HepG2 (cell line): ENCODE measurements around the gene EEFSEC. TPM values are rescaled to one million over a fixed set of nuclear protein-coding genes. Genes with fewer than 3 reads are reported as not detected.
A peak's percentile ranks its signal among the peaks of the same experiment; 100 is the strongest.

Source experiments
- BORCS8-MEF2B ChIP-seq: sonication (generic); formaldehyde crosslinking; IDR thresholded peaks from 2 replicates; pipeline ENCODE4 v1.8.0; 2022; ENCODE audit warnings: mild to moderate bottlenecking, missing genetic modification reagents
- FOXK2 ChIP-seq: fragments of 450-650 bp; IDR thresholded peaks from 2 replicates; pipeline ENCODE4 v1.6.1; 2016
- GTF2F1 ChIP-seq: fragments of 150-350 bp; IDR thresholded peaks from 2 replicates; pipeline ENCODE4 v1.6.1; 2014; ENCODE audit warnings: low read length
- IRF2 ChIP-seq: IDR thresholded peaks from 2 replicates; pipeline ENCODE4 v1.6.1; 2018; ENCODE audit warnings: missing genetic modification reagents, missing compliant biosample characterization
- JUNB ChIP-seq: sonication (generic); formaldehyde crosslinking; IDR thresholded peaks from 2 replicates; pipeline ENCODE4 v1.8.0; 2022; ENCODE audit warnings: missing genetic modification reagents, mild to moderate bottlenecking, borderline replicate concordance
- NRL ChIP-seq: sonication (generic); formaldehyde crosslinking; IDR thresholded peaks from 2 replicates; pipeline ENCODE4 v1.5.0; 2020; ENCODE audit warnings: missing genetic modification reagents, mild to moderate bottlenecking, moderate library complexity, borderline replicate concordance
- PHF5A ChIP-seq: IDR thresholded peaks from one replicate; pipeline ENCODE4 v1.6.1; 2018; ENCODE audit warnings: low read depth, missing genetic modification reagents; ENCODE audit not compliant: unreplicated experiment
- RCOR2 ChIP-seq: IDR thresholded peaks from 2 replicates; pipeline ENCODE4 v1.6.1; 2016; ENCODE audit warnings: missing biosample characterization, missing genetic modification reagents
- SIX4 ChIP-seq: sonication (generic); formaldehyde crosslinking; IDR thresholded peaks from 2 replicates; pipeline ENCODE4 v1.4.0; 2020; ENCODE audit warnings: missing genetic modification reagents
- SMARCE1 ChIP-seq: fragments of 450-650 bp; IDR thresholded peaks from 2 replicates; pipeline ENCODE4 v1.6.1; 2017; ENCODE audit warnings: borderline replicate concordance
- TARDBP ChIP-seq: sonication (generic); formaldehyde crosslinking; IDR thresholded peaks from 2 replicates; pipeline ENCODE4 v1.8.0; 2022; ENCODE audit warnings: mild to moderate bottlenecking, missing genetic modification reagents
- ZFP36L1 ChIP-seq: sonication (generic); formaldehyde crosslinking; IDR thresholded peaks from 2 replicates; pipeline ENCODE4 v1.8.0; 2022; ENCODE audit warnings: mild to moderate bottlenecking, missing genetic modification reagents, moderate library complexity
- ZNF3 ChIP-seq: IDR thresholded peaks from 2 replicates; pipeline ENCODE4 v1.7.0; 2017; ENCODE audit warnings: inconsistent platforms
- ZNF446 ChIP-seq: sonication (generic); formaldehyde crosslinking; IDR thresholded peaks from 2 replicates; pipeline ENCODE4 v1.5.0; 2020; ENCODE audit warnings: mild to moderate bottlenecking, missing genetic modification reagents
- ZNF556 ChIP-seq: sonication (generic); formaldehyde crosslinking; IDR thresholded peaks from 2 replicates; pipeline ENCODE4 v1.4.0; 2020; ENCODE audit warnings: mild to moderate bottlenecking, missing genetic modification reagents, borderline replicate concordance
- polyA plus RNA-seq, 8 experiments: library from polyadenylated mRNA; depleted of rRNA in 3 of 8; stranded (reverse) in 7 of 8; unstranded in 1 of 8; fragments of >200 nt; fragmentation: Illumina TruSeq in 4 of 8; extraction: Trizol in 4 of 8; gene quantifications; 2 replicates each; pipeline versions ENCODE4 v1.2.1 to v1.2.3, GENCODE V29; 2011 to 2016; ENCODE audit warnings: low read depth in 4 of 8, missing spikeins in 1 of 8, mixed read lengths in 1 of 8; ENCODE audit not compliant: insufficient read depth in 1 of 8
- total RNA-seq, 5 experiments: library from RNA; depleted of rRNA; stranded (reverse); fragments of >200 nt; fragmentation: Illumina TruSeq; extraction: Trizol; gene quantifications; 2 replicates each; pipeline ENCODE4 v1.2.3, GENCODE V29; 2016; ENCODE audit warnings: low read depth in 1 of 5
- TF ChIP-seq, protein P1 (sequence below), 2 experiments: fragments of 450-650 bp in 1 of 2; sonication (generic) in 1 of 2; formaldehyde crosslinking; IDR thresholded peaks; 2 replicates each; pipeline versions ENCODE4 v1.5.0 to v1.8.0; 2020 to 2022; ENCODE audit warnings: mild to moderate bottlenecking in 1 of 2, missing genetic modification reagents in 1 of 2
- TF ChIP-seq, protein P2 (sequence below): sonication (generic); formaldehyde crosslinking; IDR thresholded peaks from 2 replicates; pipeline ENCODE4 v1.4.0; 2020; ENCODE audit warnings: missing genetic modification reagents, borderline replicate concordance
- TF ChIP-seq, protein P3 (sequence below): sonication (generic); formaldehyde crosslinking; IDR thresholded peaks from one replicate; pipeline ENCODE4 v1.5.1; 2020; ENCODE audit warnings: mild to moderate bottlenecking, missing genetic modification reagents; ENCODE audit errors: not compliant biosample characterization

The EEFSEC gene
- total and polyA plus RNA-seq, 2 of the 13 experiments (the other 11 are each of a cell fraction or from before 2014, with no cell fraction given), result 6.4 to 24.2 TPM

DNA sequence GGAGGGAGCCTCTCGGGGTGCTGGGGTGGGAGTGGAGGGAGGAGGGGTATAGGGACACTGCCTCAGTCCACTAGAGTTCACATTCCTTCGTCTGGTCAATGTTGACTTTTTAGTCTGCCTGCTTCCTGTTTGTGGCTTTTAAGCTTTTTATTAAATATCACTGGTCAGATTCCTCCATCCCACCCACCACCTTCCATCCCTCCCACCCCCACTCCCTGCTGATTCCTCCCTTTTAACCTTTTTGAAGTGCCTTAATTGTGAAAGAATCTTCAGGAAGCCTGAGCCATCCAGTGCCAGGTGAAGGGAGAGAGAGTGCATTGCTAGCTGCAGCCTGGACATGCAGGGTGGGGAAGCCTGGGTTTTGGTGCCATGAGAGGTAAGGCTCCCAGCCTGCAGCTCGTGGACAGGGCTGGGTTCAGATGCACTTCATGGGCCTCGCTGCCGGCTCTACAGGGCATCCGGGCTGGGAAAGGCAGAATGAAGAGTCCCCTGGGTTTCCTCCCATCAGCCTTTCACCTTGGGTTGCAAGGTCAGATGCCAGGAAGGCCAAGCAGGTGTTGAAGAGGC is 207.5 kb downstream of the EEFSEC start (continued):
- TF ChIP-seq GTF2F1, result no peak
- TF ChIP-seq, protein P1, sequence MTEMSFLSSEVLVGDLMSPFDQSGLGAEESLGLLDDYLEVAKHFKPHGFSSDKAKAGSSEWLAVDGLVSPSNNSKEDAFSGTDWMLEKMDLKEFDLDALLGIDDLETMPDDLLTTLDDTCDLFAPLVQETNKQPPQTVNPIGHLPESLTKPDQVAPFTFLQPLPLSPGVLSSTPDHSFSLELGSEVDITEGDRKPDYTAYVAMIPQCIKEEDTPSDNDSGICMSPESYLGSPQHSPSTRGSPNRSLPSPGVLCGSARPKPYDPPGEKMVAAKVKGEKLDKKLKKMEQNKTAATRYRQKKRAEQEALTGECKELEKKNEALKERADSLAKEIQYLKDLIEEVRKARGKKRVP (CRISPR knock-in tag; IDR thresholded peaks at IDR 0.05), result no peak
- no peak for TF ChIP-seq ZNF446 (CRISPR knock-in tag)
- TF ChIP-seq ZFP36L1 (CRISPR knock-in tag), result no peak; the same call in 1 of the 2 replicates
- 0 out of 2 replicates have a peak, but pooled peaks have one; percentile 35 for TF ChIP-seq SIX4 (CRISPR knock-in tag)
- TF ChIP-seq, protein P2, sequence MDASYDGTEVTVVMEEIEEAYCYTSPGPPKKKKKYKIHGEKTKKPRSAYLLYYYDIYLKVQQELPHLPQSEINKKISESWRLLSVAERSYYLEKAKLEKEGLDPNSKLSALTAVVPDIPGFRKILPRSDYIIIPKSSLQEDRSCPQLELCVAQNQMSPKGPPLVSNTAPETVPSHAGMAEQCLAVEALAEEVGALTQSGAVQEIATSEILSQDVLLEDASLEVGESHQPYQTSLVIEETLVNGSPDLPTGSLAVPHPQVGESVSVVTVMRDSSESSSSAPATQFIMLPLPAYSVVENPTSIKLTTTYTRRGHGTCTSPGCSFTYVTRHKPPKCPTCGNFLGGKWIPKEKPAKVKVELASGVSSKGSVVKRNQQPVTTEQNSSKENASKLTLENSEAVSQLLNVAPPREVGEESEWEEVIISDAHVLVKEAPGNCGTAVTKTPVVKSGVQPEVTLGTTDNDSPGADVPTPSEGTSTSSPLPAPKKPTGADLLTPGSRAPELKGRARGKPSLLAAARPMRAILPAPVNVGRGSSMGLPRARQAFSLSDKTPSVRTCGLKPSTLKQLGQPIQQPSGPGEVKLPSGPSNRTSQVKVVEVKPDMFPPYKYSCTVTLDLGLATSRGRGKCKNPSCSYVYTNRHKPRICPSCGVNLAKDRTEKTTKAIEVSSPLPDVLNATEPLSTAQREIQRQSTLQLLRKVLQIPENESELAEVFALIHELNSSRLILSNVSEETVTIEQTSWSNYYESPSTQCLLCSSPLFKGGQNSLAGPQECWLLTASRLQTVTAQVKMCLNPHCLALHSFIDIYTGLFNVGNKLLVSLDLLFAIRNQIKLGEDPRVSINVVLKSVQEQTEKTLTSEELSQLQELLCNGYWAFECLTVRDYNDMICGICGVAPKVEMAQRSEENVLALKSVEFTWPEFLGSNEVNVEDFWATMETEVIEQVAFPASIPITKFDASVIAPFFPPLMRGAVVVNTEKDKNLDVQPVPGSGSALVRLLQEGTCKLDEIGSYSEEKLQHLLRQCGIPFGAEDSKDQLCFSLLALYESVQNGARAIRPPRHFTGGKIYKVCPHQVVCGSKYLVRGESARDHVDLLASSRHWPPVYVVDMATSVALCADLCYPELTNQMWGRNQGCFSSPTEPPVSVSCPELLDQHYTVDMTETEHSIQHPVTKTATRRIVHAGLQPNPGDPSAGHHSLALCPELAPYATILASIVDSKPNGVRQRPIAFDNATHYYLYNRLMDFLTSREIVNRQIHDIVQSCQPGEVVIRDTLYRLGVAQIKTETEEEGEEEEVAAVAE, result no peak
- peak; percentile 30; the same call in 1 of the 2 replicates for TF ChIP-seq TARDBP (CRISPR knock-in tag)
- TF ChIP-seq IRF2, result no peak; the same call in 1 of the 2 replicates
- TF ChIP-seq PHF5A (CRISPR knock-in tag), result no peak
- no peak for TF ChIP-seq FOXK2
- TF ChIP-seq NRL (CRISPR knock-in tag), result no peak
- TF ChIP-seq, protein P3, sequence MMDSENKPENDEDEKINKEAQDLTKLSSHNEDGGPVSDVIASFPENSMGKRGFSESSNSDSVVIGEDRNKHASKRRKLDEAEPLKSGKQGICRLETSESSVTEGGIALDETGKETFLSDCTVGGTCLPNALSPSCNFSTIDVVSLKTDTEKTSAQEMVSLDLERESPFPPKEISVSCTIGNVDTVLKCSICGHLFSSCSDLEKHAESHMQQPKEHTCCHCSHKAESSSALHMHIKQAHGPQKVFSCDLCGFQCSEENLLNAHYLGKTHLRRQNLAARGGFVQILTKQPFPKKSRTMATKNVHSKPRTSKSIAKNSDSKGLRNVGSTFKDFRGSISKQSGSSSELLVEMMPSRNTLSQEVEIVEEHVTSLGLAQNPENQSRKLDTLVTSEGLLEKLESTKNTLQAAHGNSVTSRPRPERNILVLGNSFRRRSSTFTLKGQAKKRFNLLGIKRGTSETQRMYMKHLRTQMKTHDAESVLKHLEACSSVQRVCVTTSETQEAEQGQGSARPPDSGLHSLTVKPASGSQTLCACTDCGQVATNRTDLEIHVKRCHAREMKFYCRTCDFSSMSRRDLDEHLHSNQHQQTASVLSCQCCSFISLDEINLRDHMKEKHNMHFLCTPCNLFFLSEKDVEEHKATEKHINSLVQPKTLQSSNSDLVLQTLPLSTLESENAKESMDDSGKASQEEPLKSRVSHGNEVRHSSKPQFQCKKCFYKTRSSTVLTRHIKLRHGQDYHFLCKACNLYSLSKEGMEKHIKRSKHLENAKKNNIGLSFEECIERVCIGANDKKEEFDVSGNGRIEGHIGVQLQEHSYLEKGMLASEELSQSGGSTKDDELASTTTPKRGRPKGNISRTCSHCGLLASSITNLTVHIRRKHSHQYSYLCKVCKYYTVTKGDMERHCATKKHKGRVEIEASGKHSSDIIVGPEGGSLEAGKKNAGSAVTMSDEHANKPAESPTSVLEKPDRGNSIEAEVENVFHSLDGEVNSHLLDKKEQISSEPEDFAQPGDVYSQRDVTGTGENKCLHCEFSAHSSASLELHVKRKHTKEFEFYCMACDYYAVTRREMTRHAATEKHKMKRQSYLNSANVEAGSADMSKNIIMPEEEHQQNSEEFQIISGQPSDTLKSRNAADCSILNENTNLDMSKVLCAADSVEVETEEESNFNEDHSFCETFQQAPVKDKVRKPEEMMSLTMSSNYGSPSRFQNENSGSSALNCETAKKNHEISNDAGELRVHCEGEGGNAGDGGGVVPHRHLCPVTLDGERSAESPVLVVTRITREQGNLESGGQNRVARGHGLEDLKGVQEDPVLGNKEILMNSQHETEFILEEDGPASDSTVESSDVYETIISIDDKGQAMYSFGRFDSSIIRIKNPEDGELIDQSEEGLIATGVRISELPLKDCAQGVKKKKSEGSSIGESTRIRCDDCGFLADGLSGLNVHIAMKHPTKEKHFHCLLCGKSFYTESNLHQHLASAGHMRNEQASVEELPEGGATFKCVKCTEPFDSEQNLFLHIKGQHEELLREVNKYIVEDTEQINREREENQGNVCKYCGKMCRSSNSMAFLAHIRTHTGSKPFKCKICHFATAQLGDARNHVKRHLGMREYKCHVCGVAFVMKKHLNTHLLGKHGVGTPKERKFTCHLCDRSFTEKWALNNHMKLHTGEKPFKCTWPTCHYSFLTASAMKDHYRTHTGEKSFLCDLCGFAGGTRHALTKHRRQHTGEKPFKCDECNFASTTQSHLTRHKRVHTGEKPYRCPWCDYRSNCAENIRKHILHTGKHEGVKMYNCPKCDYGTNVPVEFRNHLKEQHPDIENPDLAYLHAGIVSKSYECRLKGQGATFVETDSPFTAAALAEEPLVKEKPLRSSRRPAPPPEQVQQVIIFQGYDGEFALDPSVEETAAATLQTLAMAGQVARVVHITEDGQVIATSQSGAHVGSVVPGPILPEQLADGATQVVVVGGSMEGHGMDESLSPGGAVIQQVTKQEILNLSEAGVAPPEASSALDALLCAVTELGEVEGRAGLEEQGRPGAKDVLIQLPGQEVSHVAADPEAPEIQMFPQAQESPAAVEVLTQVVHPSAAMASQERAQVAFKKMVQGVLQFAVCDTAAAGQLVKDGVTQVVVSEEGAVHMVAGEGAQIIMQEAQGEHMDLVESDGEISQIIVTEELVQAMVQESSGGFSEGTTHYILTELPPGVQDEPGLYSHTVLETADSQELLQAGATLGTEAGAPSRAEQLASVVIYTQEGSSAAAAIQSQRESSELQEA, result no peak
- TF ChIP-seq JUNB, result no peak
- TF ChIP-seq ZNF3 (CRISPR knock-in tag), result no peak
- TF ChIP-seq BORCS8-MEF2B (CRISPR knock-in tag), result no peak
- no peak for TF ChIP-seq ZNF556 (CRISPR knock-in tag)
- 0 out of 2 replicates have a peak, but pooled peaks have one; percentile 39 for TF ChIP-seq RCOR2
- no peak for TF ChIP-seq SMARCE1
